ENCODE measurements around the gene MCRIP2.

- TF ChIP-seq EZH2 (IDR thresholded peaks at IDR 0.05; ENCODE audit: borderline replicate concordance, low read length) (no peak), CTCF (conservative IDR thresholded peaks at IDR 0.05 in 1 of 2, IDR thresholded peaks at IDR 0.05 in 1 of 2; ENCODE audit: extremely low read depth in 1 of 2, insufficient read depth in 1 of 2, low read depth in 1 of 2, low read length in 2 of 2) (no peak)
These were observed 31.9 kb downstream of the MCRIP2 start for GRCh38 chr16:673399-673991.

Measured in mammary epithelial cell (primary cell).